K562 (cell line): ENCODE results near the gene TIGAR. TPM values are rescaled to one million over a fixed set of nuclear protein-coding genes. Genes with fewer than 3 reads are reported as not detected.

Experiments used
- ATAC-seq: fragments of 200-7000 bp; cut with Tn5 transposase; 3 replicates; pipeline ENCODE4 v1.9.1; 2020; ENCODE audit warnings: moderate library complexity
- BruUV-seq: library from RNA; stranded (reverse); fragments of 400-500 nt; replicated peaks from 2 replicates; lab custom pipeline; 2021; lab: Mats Ljungman, UMichigan
- CTCF ChIA-PET: fragments of 300-600 bp; formaldehyde crosslinking; extraction: SDS; loops from one replicate; lab custom pipeline; 2021; ENCODE audit warnings: low intra/inter-chr PET ratio; lab: Yijun Ruan, JAX
- POLR2A ChIA-PET: fragments of 300-600, 350-650 bp; sonication (Branson Sonifier 250); formaldehyde crosslinking; extraction: SDS; loops from one replicate; lab custom pipeline; 2021; ENCODE audit warnings: antibody characterized with exemption, inconsistent platforms; lab: Yijun Ruan, JAX
- DNase-seq, 4 experiments: peaks; one replicate each; pipeline versions ENCODE4 v3.0.0 to v3.0.0-alpha.2; 2011 to 2018; ENCODE audit warnings: low spot score in 3 of 4, mixed read lengths in 3 of 4; ENCODE audit errors: extremely low read depth in 1 of 4
- FAIRE-seq: peaks from 2 replicates; lab custom pipeline; 2011; peaks lifted over from hg19 to GRCh38; lab: Jason Lieb, UNC
- H2AFZ ChIP-seq: 2 replicates; pipeline ENCODE4 v1.6.0; 2011; ENCODE audit warnings: low read depth, low read length, control low read depth, inconsistent platforms
- H3K27ac ChIP-seq: fragments of 200-600 bp; 3 replicates; pipeline ENCODE4 v1.8.0; 2011; ENCODE audit warnings: low read depth, mild to moderate bottlenecking, control low read depth, inconsistent platforms, low read length, moderate library complexity, mixed read lengths; ENCODE audit errors: extremely low read depth
- H3K27me3 ChIP-seq, 2 experiments: fragments of 300-600 bp in 1 of 2; 2 replicates in 1 of 2; 3 replicates in 1 of 2; pipeline versions ENCODE4 v1.6.0 to v1.8.0; 2011; ENCODE audit warnings: inconsistent platforms in 2 of 2, low read length in 2 of 2, mild to moderate bottlenecking in 1 of 2, mixed read lengths in 1 of 2, moderate library complexity in 1 of 2; ENCODE audit not compliant: control insufficient read depth in 2 of 2, insufficient read depth in 2 of 2
- H3K36me3 ChIP-seq: fragments of 300-600 bp; 3 replicates; pipeline ENCODE4 v1.8.0; 2011; ENCODE audit warnings: mild to moderate bottlenecking, low read length, inconsistent platforms; ENCODE audit not compliant: control insufficient read depth, insufficient read depth
- H3K4me1 ChIP-seq, 2 experiments: fragments of 200-600 bp in 1 of 2; replicated peaks in 1 of 2; 2 replicates in 1 of 2; 3 replicates in 1 of 2; pipeline versions ENCODE4 v1.5.1 to v1.8.0; 2011; ENCODE audit warnings: inconsistent platforms in 2 of 2, low read length in 2 of 2, mild to moderate bottlenecking in 1 of 2, mixed read lengths in 1 of 2, moderate library complexity in 1 of 2; ENCODE audit not compliant: control insufficient read depth in 2 of 2, insufficient read depth in 2 of 2
- H3K4me2 ChIP-seq: 2 replicates; pipeline ENCODE4 v1.6.1; 2011; ENCODE audit warnings: low read length, control low read depth, inconsistent platforms, mixed read lengths; ENCODE audit not compliant: insufficient read depth
- H3K4me3 ChIP-seq: fragments of 200-600 bp; sonication (generic), shearing (Covaris generic); 2 replicates; pipeline ENCODE4 v1.5.1; 2016; ENCODE audit warnings: control low read depth, inconsistent platforms
- H3K79me2 ChIP-seq: fragments of 200-600 bp; 3 replicates; pipeline ENCODE4 v1.8.0; 2011; ENCODE audit warnings: low read length, inconsistent platforms; ENCODE audit not compliant: control insufficient read depth, insufficient read depth
- H3K9ac ChIP-seq, 2 experiments: 2 replicates each; pipeline versions ENCODE4 v1.6.0 to v1.6.1; 2011; ENCODE audit warnings: low read depth in 2 of 2, low read length in 2 of 2, control low read depth in 1 of 2, inconsistent platforms in 1 of 2, mild to moderate bottlenecking in 1 of 2, mixed read lengths in 1 of 2; ENCODE audit not compliant: insufficient read depth in 1 of 2
- H3K9me1 ChIP-seq: one replicate; pipeline ENCODE4 v1.6.0; 2011; ENCODE audit warnings: inconsistent platforms, mild to moderate bottlenecking, low read length, moderate library complexity; ENCODE audit not compliant: control insufficient read depth, insufficient read depth
- H3K9me3 ChIP-seq: replicated peaks from 2 replicates; pipeline ENCODE4 v1.5.1; 2011; ENCODE audit warnings: low read depth, low read length, inconsistent platforms; ENCODE audit not compliant: control insufficient read depth, insufficient read depth
- H4K20me1 ChIP-seq: replicated peaks from 2 replicates; pipeline ENCODE4 v1.6.1; 2011; ENCODE audit warnings: low read length, inconsistent platforms, mixed read lengths; ENCODE audit not compliant: control insufficient read depth, insufficient read depth
- ATF7 ChIP-seq: fragments of 450-650 bp; IDR thresholded peaks from 2 replicates; pipeline ENCODE4 v1.7.1; 2014; ENCODE audit warnings: mild to moderate bottlenecking, moderate library complexity
- CEBPB ChIP-seq: fragments of 450-650 bp; IDR thresholded peaks from 2 replicates; pipeline ENCODE4 v1.6.1; 2016; ENCODE audit warnings: missing genetic modification characterization, missing compliant biosample characterization
- HLTF ChIP-seq: fragments of 450-650 bp; IDR thresholded peaks from 2 replicates; pipeline ENCODE4 v1.6.1; 2016
- RBBP5 ChIP-seq: fragments of 200-600 bp; sonication (generic); IDR thresholded peaks from 2 replicates; pipeline ENCODE4 v1.6.1; 2012; ENCODE audit warnings: borderline replicate concordance, mild to moderate bottlenecking, low read length, control low read depth, inconsistent platforms; ENCODE audit not compliant: insufficient read depth, poor library complexity, severe bottlenecking
- RBFOX2 ChIP-seq: fragments of 200-400 bp; formaldehyde crosslinking; IDR thresholded peaks from 2 replicates; pipeline ENCODE4 v1.6.1; 2017; ENCODE audit warnings: low read depth, mild to moderate bottlenecking, low read length, moderate library complexity
- RBM17 ChIP-seq: fragments of 200-400 bp; formaldehyde crosslinking; IDR thresholded peaks from 2 replicates; pipeline ENCODE4 v1.6.1; 2017; ENCODE audit warnings: low read depth, mild to moderate bottlenecking, low read length, borderline replicate concordance
- ZNF146 ChIP-seq: IDR thresholded peaks from one replicate; pipeline ENCODE4 v1.6.1; 2018; ENCODE audit warnings: missing compliant biosample characterization; ENCODE audit not compliant: unreplicated experiment
- WGBS: fragments of 100-300 bp; shearing (Covaris generic); methylation state at CpG from one replicate; pipeline ENCODE4 v1.1.6; 2016; ENCODE audit warnings: low coverage, mixed read lengths; ENCODE audit not compliant: insufficient coverage; ENCODE audit errors: missing lambda C conversion rate; 5-methylcytosine and 5-hydroxymethylcytosine counted together
- in situ Hi-C: fragments of 300-500 bp; cut with MboI; formaldehyde crosslinking; loops from 4 replicates; pipeline ENCODE4 v1.15.0; 2018; ENCODE audit warnings: inconsistent platforms, mixed read lengths
- intact Hi-C: fragments of 100-400 bp; cut with micrococcal nuclease; formaldehyde crosslinking; loops from 2 replicates; pipeline ENCODE4 v1.14.2; 2022
- polyA plus RNA-seq, 8 experiments: library from polyadenylated mRNA; depleted of rRNA in 4 of 8; stranded (reverse) in 5 of 8; unstranded in 3 of 8; fragments of >200 nt; fragmentation: Nextera tagmentation in 2 of 8; fragmentation: Illumina TruSeq in 1 of 8; extraction: Ambion mirVana in 2 of 8; extraction: Trizol in 1 of 8; gene quantifications; 2 replicates each; pipeline versions ENCODE4 v1.2.1 to v1.2.3, GENCODE V29; 2011 to 2014; ENCODE audit warnings: inconsistent platforms in 1 of 8, missing spikeins in 1 of 8
- total RNA-seq, 7 experiments: library from RNA; depleted of rRNA in 6 of 7; stranded (reverse); fragments of >200 nt in 6 of 7; fragmentation: Illumina TruSeq in 2 of 7; extraction: Trizol in 2 of 7; gene quantifications; 2 replicates each; pipeline versions ENCODE4 v1.2.1 to v1.2.3, GENCODE V29; 2011 to 2021; ENCODE audit warnings: low replicate concordance in 1 of 7
- TF ChIP-seq, protein P1 (sequence below): IDR thresholded peaks from 3 replicates; pipeline ENCODE4 v1.6.1; 2011; ENCODE audit warnings: borderline replicate concordance, mild to moderate bottlenecking; ENCODE audit not compliant: insufficient read length, insufficient read depth
- TF ChIP-seq, protein P2 (sequence below): fragments of 200-800 bp; sonication (Bioruptor generic); IDR thresholded peaks from 2 replicates; pipeline ENCODE4 v1.6.1; 2017; ENCODE audit warnings: missing genetic modification characterization, missing compliant biosample characterization
- TF ChIP-seq, protein P3 (sequence below): fragments of 250-450 bp; sonication (Bioruptor Pico); IDR thresholded peaks from 2 replicates; pipeline ENCODE4 v1.5.0; 2021; ENCODE audit warnings: mild to moderate bottlenecking, moderate library complexity
- TF ChIP-seq, protein P4 (sequence below), 3 experiments: fragments of 200-800 bp in 1 of 3; sonication (Bioruptor generic) in 1 of 3; sonication (generic) in 1 of 3; formaldehyde crosslinking in 1 of 3; IDR thresholded peaks; 2 replicates each; pipeline versions ENCODE4 v1.6.1 to v1.8.0; 2016 to 2022; ENCODE audit warnings: mild to moderate bottlenecking in 2 of 3, missing compliant biosample characterization in 2 of 3, missing genetic modification characterization in 2 of 3, missing genetic modification reagents in 1 of 3

Gene TIGAR
- total and polyA plus RNA-seq, 9 of the 15 experiments (the other 6 are each of a cell fraction or from before 2014, with no cell fraction given): 0.11 to 1.0 (median 0.53) TPM; not detected in 2

DNA sequence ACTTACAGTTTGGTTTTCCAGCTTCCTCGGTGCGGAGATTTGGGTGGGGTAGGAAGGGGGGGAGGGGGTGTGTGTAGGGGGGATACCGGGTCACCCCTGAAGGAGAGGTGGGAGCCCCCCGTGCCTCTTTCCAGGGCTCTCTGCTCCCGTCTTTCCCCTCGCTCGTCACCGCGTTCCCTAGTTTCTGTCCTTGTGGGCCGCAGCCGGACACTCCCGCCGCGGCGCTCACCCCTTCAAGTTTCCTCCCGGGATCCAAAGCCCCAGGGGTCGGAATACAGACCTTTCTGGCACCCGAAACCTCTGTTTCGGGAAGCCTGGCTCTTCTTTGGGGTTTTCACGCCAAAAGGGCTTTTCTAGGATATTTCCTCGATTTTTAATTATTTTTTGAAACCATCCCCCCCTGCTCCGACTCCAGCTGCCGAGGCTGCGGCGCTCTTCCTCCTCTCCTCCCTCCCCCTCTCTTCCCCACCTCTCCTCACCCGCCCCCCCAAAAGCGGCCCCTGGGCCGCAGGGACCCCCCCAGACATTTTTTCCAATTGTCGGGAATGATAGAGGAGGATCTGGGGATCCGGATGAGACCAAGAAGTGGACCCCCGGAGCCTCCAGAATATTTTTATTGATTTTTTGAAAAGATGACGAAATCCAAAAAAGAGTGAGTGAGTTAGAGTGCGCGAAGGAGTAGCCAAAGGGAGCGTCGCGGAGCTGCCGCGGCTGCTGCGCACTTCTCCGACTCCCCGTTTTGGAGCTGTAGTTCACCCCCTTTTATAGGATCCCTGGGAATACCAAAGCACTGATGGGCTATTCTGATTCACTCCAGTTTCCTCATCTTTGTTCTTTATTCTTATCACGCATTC lies 45.8 kb upstream of the TIGAR start:
- POLR2A ChIA-PET: interaction anchor here (0.6 to 1.5 kb wide), 5 partner anchors 9 to 268 kb away, joined by 3 to 5 read pairs (median 3); no protein-coding TSS in a partner anchor
- TF ChIP-seq ATF7 (0 out of 2 replicates have a peak, but pooled peaks have one; percentile 14), RBM17 (no peak), RBBP5 (peak; percentile 64), HLTF (no peak), ZNF146 (CRISPR knock-in tag) (no peak), CEBPB (tag) (peak; percentile 65), RBFOX2 (peak; percentile 41; the same call in 1 of the 2 replicates)
- TF ChIP-seq, protein P1, sequence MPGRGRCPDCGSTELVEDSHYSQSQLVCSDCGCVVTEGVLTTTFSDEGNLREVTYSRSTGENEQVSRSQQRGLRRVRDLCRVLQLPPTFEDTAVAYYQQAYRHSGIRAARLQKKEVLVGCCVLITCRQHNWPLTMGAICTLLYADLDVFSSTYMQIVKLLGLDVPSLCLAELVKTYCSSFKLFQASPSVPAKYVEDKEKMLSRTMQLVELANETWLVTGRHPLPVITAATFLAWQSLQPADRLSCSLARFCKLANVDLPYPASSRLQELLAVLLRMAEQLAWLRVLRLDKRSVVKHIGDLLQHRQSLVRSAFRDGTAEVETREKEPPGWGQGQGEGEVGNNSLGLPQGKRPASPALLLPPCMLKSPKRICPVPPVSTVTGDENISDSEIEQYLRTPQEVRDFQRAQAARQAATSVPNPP: no peak
- TF ChIP-seq, protein P2, sequence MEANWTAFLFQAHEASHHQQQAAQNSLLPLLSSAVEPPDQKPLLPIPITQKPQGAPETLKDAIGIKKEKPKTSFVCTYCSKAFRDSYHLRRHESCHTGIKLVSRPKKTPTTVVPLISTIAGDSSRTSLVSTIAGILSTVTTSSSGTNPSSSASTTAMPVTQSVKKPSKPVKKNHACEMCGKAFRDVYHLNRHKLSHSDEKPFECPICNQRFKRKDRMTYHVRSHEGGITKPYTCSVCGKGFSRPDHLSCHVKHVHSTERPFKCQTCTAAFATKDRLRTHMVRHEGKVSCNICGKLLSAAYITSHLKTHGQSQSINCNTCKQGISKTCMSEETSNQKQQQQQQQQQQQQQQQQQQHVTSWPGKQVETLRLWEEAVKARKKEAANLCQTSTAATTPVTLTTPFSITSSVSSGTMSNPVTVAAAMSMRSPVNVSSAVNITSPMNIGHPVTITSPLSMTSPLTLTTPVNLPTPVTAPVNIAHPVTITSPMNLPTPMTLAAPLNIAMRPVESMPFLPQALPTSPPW: peak; percentile 40
- TF ChIP-seq, protein P3, sequence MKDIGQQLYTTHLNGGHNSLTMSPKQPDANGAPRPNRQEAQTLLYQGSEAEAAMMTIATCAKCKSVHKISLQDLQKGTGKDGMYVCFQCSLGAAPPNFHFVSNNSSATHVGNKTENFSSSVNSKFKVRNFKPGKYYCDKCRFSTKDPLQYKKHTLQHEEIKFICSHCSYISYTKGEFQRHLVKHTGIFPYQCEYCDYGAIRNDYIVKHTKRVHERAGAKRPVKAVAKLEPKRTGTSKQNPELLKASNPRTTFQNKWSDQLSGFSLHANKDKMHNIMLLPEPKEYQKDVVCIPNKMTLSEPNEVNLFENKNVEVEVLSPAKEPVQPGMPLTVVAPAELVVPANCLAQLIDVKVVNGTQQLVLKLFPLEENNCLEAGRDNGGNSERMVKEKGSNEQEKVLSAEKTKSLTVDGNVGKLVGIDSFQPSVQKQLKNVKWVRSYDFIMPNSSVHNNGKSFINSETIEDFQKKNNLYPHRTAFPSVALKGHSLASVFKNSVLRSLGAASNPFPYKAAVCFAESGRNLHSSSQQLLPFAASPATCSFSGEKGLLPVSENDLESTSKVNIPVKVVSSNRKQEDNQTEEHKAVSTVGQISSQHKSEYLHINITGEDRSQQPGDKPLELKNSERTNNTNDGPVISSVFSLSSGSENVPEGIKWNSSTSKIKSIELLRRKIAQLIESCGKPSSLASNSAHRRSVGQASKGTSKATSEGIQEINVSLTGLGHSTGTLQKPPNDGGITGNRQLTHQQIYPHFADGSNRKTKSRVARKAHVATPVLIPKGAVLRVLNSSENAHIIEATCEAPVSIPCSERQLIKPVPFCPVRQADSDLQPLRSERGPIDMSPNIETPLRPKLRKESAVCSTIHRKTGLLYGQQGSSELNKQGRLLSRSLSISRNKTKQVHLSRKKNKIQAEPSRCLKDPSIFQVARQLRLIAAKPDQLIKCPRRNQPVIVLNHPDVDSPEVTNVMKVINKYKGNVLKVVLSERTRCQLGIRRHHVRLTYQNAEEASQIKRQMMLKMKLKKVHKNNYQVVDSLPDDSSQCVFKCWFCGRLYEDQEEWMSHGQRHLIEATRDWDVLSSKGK: no peak
- TF ChIP-seq, protein P4, sequence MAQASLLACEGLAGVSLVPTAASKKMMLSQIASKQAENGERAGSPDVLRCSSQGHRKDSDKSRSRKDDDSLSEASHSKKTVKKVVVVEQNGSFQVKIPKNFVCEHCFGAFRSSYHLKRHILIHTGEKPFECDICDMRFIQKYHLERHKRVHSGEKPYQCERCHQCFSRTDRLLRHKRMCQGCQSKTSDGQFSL (CRISPR knock-in tag; IDR thresholded peaks at IDR 0.05): no peak
- TF ChIP-seq, protein P4 (tag; IDR thresholded peaks at IDR 0.05): peak in 1 of 2 experiments; percentile 50; a peak in 1 of 4 replicates

More for the DNA sequence above, 45.8 kb upstream of the TIGAR start:
- Histone ChIP-seq H3K4me1 (peaks cover 23 to 40% of the 10 kb centered on the region in 2 experiments), H3K79me2 (peaks cover 67% of the 10 kb centered on the region), H3K9me1 (no peaks in the 10 kb centered on the region), H3K9me3 (no peaks in the 10 kb centered on the region), H3K36me3 (peaks cover 45% of the 10 kb centered on the region), H3K27me3 (no peaks in the 10 kb centered on the region), H3K4me2 (peak overlapping the region; percentile 83), H3K4me3 (peak overlapping the region; percentile 81), H3K9ac (peak overlapping the region; percentile 87 to 98), H3K27ac (peak overlapping the region; percentile 93), H2AFZ (no peak overlapping the region), H4K20me1 (no peaks in the 10 kb centered on the region; the same call in 1 of the 2 replicates)
- intact Hi-C loops (loop anchor here (5.0 kb wide), 1 partner anchor 278 kb away; no protein-coding TSS in a partner anchor), in situ Hi-C loops (loop anchor here (5.0 to 25.0 kb wide), 2 partner anchors 163 to 388 kb away; no protein-coding TSS in a partner anchor)
- DNase-seq (peak in 2 of 4 experiments; percentile 26 to 33), FAIRE-seq (peak; percentile 37), ATAC-seq (no peak)
- no TSS peak for BruUV-seq
- WGBS: 7% methylated on average over 5 of the region's 43 CpGs
- CTCF ChIA-PET: interaction anchor here (1.2 to 3.4 kb wide), 3 partner anchors 166 to 390 kb away, joined by 4 to 9 read pairs (median 5); no protein-coding TSS in a partner anchor
